Measurements from ENCODE around the gene OCA2. TPM values are rescaled to one million over a fixed set of nuclear protein-coding genes. Genes with fewer than 3 reads are reported as not detected.

The OCA2 gene
- total RNA-seq, 2 donors from 2014 or later: 0.10 to 0.82 TPM

DNA sequence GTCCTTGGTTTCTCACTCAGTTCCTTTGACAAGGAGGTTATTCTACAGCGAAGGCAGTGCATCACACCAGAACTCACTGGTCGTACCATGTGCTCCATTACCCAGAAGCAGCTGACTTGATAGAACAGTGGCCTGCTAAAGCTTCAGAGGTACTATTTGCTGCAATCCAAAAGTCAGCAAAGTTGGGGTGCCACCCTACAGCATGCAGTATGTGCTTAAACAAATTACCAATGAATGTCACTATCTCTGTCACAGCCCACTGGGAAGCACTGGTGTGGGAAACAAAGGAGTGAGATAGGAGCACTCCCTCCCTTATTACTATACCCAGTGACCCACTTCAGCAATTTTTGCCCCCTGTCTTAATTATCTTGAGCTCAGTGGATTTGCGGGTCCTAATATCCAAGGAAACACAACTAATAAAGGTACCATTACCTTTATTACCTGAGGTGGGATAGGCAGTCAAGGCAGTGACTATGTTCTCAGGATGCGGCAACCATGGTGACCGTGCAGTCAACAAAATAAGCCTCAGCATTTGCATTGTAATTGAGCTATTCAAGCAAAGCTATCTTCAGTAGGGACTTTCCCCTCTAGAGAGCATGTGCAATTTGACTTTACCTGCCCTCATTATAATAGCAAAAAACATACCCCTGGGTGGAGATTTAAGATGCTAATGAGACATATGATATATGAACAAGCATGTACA is 199.4 kb downstream of the OCA2 start:
- TF ChIP-seq CTCF (IDR thresholded peaks at IDR 0.05): no peak
- H3K4me3 ChIP-seq: no peak overlapping the region
- no peaks in the 10 kb centered on the region for H3K9me3 ChIP-seq
- intact Hi-C loops (cut with DNase I): no loop called here
- H3K36me3 ChIP-seq: no peaks in the 10 kb centered on the region
- no peaks in the 10 kb centered on the region for H3K27me3 ChIP-seq
- no peak for DNase-seq
- H3K27ac ChIP-seq: no peak overlapping the region
- no peak overlapping the region for H3K9ac ChIP-seq (ENCODE audit: low read depth in 2 of 2, low read length in 2 of 2)
- no peaks in the 10 kb centered on the region for H3K4me1 ChIP-seq

- DNase-seq: no peak
- no peak for TF ChIP-seq CTCF (IDR thresholded peaks at IDR 0.05)
- Histone ChIP-seq H3K9me3 (no peaks in the 10 kb centered on the region), H3K4me1 (no peaks in the 10 kb centered on the region), H3K36me3 (no peaks in the 10 kb centered on the region), H3K27me3 (no peaks in the 10 kb centered on the region), H3K4me3 (no peak overlapping the region), H3K27ac (no peak overlapping the region), H3K9ac (ENCODE audit: low read depth in 2 of 2, low read length in 2 of 2) (no peak overlapping the region)
- intact Hi-C loops (cut with DNase I): no loop called here
Measured at GRCh38 chr15:27897481-27897880, 201.6 kb downstream of the OCA2 start.

DNA sequence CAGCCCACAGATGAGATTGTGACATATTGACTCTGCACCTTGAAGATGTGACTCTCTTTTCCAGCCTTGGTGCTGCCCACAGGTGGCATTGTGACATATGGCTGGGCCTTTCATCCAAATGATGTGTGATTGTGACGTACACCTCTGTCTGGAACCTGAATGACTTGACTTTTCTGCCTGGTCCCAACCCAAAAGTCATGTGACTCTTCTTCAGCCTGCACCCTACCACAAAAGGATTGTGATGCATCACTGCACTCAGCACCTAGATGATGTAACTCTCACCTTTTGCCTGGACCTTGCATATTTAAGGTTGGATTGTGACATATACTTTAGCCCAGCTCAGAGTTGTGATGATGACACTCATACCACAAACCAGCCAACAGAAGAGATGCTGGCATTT is 204.5 kb downstream of the OCA2 start:
- Histone ChIP-seq H3K9me3 (no peaks in the 10 kb centered on the region), H3K9ac (ENCODE audit: low read depth in 2 of 2, low read length in 2 of 2) (no peak overlapping the region), H3K27me3 (no peaks in the 10 kb centered on the region), H3K27ac (no peak overlapping the region), H3K4me3 (no peak overlapping the region), H3K36me3 (no peaks in the 10 kb centered on the region), H3K4me1 (no peaks in the 10 kb centered on the region)
- intact Hi-C loops (cut with DNase I): no loop called here
- no peak for TF ChIP-seq CTCF (IDR thresholded peaks at IDR 0.05)
- DNase-seq: no peak

- no peaks in the 10 kb centered on the region for H3K4me1 ChIP-seq
- no peak for DNase-seq
- H3K36me3 ChIP-seq: no peaks in the 10 kb centered on the region
- no peak overlapping the region for H3K4me3 ChIP-seq
- H3K27ac ChIP-seq: no peak overlapping the region
- intact Hi-C loops (cut with DNase I): no loop called here
- TF ChIP-seq CTCF (IDR thresholded peaks at IDR 0.05): no peak
- H3K27me3 ChIP-seq: no peaks in the 10 kb centered on the region
- no peak overlapping the region for H3K9ac ChIP-seq (ENCODE audit: low read depth in 2 of 2, low read length in 2 of 2)
- no peaks in the 10 kb centered on the region for H3K9me3 ChIP-seq
Measured at GRCh38 chr15:27889258-27889657, 209.9 kb downstream of the OCA2 start.

- no peak overlapping the region for H3K27ac ChIP-seq
- DNase-seq: no peak
- H3K4me1 ChIP-seq: no peaks in the 10 kb centered on the region
- no peak overlapping the region for H3K4me3 ChIP-seq
- TF ChIP-seq CTCF (IDR thresholded peaks at IDR 0.05): no peak
- no peaks in the 10 kb centered on the region for H3K36me3 ChIP-seq
- H3K9ac ChIP-seq (ENCODE audit: low read depth in 2 of 2, low read length in 2 of 2): no peak overlapping the region
- intact Hi-C loops (cut with DNase I): no loop called here
- H3K27me3 ChIP-seq: no peaks in the 10 kb centered on the region
- H3K9me3 ChIP-seq: no peaks in the 10 kb centered on the region
Measured at GRCh38 chr15:27885201-27885600, 213.9 kb downstream of the OCA2 start.

Measured in colonic mucosa (tissue), 4 donors.